ES-I3 (cell line): ENCODE results near the gene KLK1.

ENCODE experiments used
- H3K36me3 ChIP-seq: 2 replicates; pipeline ENCODE4 v1.6.1; 2013; ENCODE audit warnings: mild to moderate bottlenecking, low read length, control low read depth, moderate library complexity; ENCODE audit not compliant: insufficient read depth
- H3K4me1 ChIP-seq: 2 replicates; pipeline ENCODE4 v1.6.1; 2013; ENCODE audit warnings: mild to moderate bottlenecking, control low read depth, low read length; ENCODE audit not compliant: insufficient read depth
- H3K9ac ChIP-seq: 2 replicates; pipeline ENCODE4 v1.6.1; 2013; ENCODE audit warnings: low read depth, mild to moderate bottlenecking, low read length, moderate library complexity
- H3K9me3 ChIP-seq: 2 replicates; pipeline ENCODE4 v1.6.1; 2013; ENCODE audit warnings: mild to moderate bottlenecking, low read length, moderate library complexity; ENCODE audit not compliant: control insufficient read depth, insufficient read depth

The KLK1 gene

GRCh38 chr19:50830266-50831025 is 6.9 kb upstream of the KLK1 start:
- Histone ChIP-seq H3K9me3 (no peaks in the 10 kb centered on the region), H3K4me1 (no peaks in the 10 kb centered on the region), H3K36me3 (no peaks in the 10 kb centered on the region)

GRCh38 chr19:50829801-50830200 is 6.2 kb upstream of the KLK1 start:
- H3K9me3 ChIP-seq, result no peaks in the 10 kb centered on the region
- no peaks in the 10 kb centered on the region for H3K4me1 ChIP-seq
- no peaks in the 10 kb centered on the region for H3K36me3 ChIP-seq
- no peak overlapping the region for H3K9ac ChIP-seq

More at GRCh38 chr19:50830266-50831025, 6.9 kb upstream of the KLK1 start:
- H3K9ac ChIP-seq, result no peak overlapping the region

GRCh38 chr19:50827476-50827875 is 3.9 kb upstream of the KLK1 start:
- Histone ChIP-seq H3K9me3 (no peaks in the 10 kb centered on the region), H3K4me1 (no peaks in the 10 kb centered on the region), H3K9ac (no peak overlapping the region), H3K36me3 (no peaks in the 10 kb centered on the region)

- peaks cover 3% of the 10 kb centered on the region; the same call in 1 of the 2 replicates for H3K4me1 ChIP-seq
- no peak overlapping the region for H3K9ac ChIP-seq
- no peaks in the 10 kb centered on the region for H3K36me3 ChIP-seq
- H3K9me3 ChIP-seq, result no peaks in the 10 kb centered on the region
Measured at GRCh38 chr19:50826492-50827240, 3.1 kb upstream of the KLK1 start.

GRCh38 chr19:50822661-50823208 is 852 bp downstream of the KLK1 start:
- Histone ChIP-seq H3K36me3 (no peaks in the 10 kb centered on the region), H3K9ac (no peak overlapping the region), H3K9me3 (no peaks in the 10 kb centered on the region), H3K4me1 (peaks cover 18% of the 10 kb centered on the region; the same call in 1 of the 2 replicates)

GRCh38 chr19:50821622-50822021 is 2.0 kb downstream of the KLK1 start:
- Histone ChIP-seq H3K9ac (no peak overlapping the region), H3K9me3 (no peaks in the 10 kb centered on the region), H3K4me1 (peaks cover 18% of the 10 kb centered on the region; the same call in 1 of the 2 replicates), H3K36me3 (no peaks in the 10 kb centered on the region)

GRCh38 chr19:50821248-50821612 is 2.4 kb downstream of the KLK1 start:
- Histone ChIP-seq H3K36me3 (no peaks in the 10 kb centered on the region), H3K9me3 (no peaks in the 10 kb centered on the region), H3K9ac (peak overlapping the region; percentile 20; the same call in 1 of the 2 replicates), H3K4me1 (peaks cover 18% of the 10 kb centered on the region; the same call in 1 of the 2 replicates)

- Histone ChIP-seq H3K9ac (peak overlapping the region; percentile 20; the same call in 1 of the 2 replicates), H3K9me3 (no peaks in the 10 kb centered on the region), H3K36me3 (no peaks in the 10 kb centered on the region), H3K4me1 (peaks cover 18% of the 10 kb centered on the region; the same call in 1 of the 2 replicates)
Measured at GRCh38 chr19:50820549-50821247, 2.9 kb downstream of the KLK1 start.

GRCh38 chr19:50820086-50820485 is 3.5 kb downstream of the KLK1 start:
- H3K9me3 ChIP-seq, result no peaks in the 10 kb centered on the region; the same call in 1 of the 2 replicates
- no peaks in the 10 kb centered on the region; the same call in 1 of the 2 replicates for H3K36me3 ChIP-seq
- H3K4me1 ChIP-seq, result peaks cover 18% of the 10 kb centered on the region; the same call in 1 of the 2 replicates
- peak overlapping the region; percentile 28; the same call in 1 of the 2 replicates for H3K9ac ChIP-seq

- peak overlapping the region; percentile 28; the same call in 1 of the 2 replicates for H3K9ac ChIP-seq
- no peaks in the 10 kb centered on the region; the same call in 1 of the 2 replicates for H3K9me3 ChIP-seq
- H3K36me3 ChIP-seq, result no peaks in the 10 kb centered on the region; the same call in 1 of the 2 replicates
- H3K4me1 ChIP-seq, result peaks cover 18% of the 10 kb centered on the region; the same call in 1 of the 2 replicates
Measured at GRCh38 chr19:50819636-50820035, 4.0 kb downstream of the KLK1 start.

GRCh38 chr19:50818859-50819472 is 4.6 kb downstream of the KLK1 start:
- Histone ChIP-seq H3K9ac (no peak overlapping the region), H3K36me3 (no peaks in the 10 kb centered on the region; the same call in 1 of the 2 replicates), H3K4me1 (peaks cover 18% of the 10 kb centered on the region; the same call in 1 of the 2 replicates), H3K9me3 (no peaks in the 10 kb centered on the region; the same call in 1 of the 2 replicates)

GRCh38 chr19:50817941-50818858 is 5.4 kb downstream of the KLK1 start:
- Histone ChIP-seq H3K9me3 (no peaks in the 10 kb centered on the region; the same call in 1 of the 2 replicates), H3K36me3 (no peaks in the 10 kb centered on the region; the same call in 1 of the 2 replicates), H3K4me1 (peaks cover 18% of the 10 kb centered on the region; the same call in 1 of the 2 replicates), H3K9ac (peak overlapping the region; percentile 67)
